Neural progenitor cell (in vitro differentiated cells): ENCODE measurements around the gene MICALL2.

ENCODE experiments used
- EZH2 ChIP-seq: fragments of 200-600 bp; sonication (generic); IDR thresholded peaks from 2 replicates; pipeline ENCODE4 v1.6.1; 2017; ENCODE audit warnings: antibody characterized with exemption, mild to moderate bottlenecking, moderate library complexity
- EZH2phosphoT487 ChIP-seq: fragments of 200-600 bp; sonication (generic); IDR thresholded peaks from 2 replicates; pipeline ENCODE4 v1.6.1; 2017; ENCODE audit warnings: antibody characterized with exemption
- TF ChIP-seq, protein P1 (sequence below): fragments of 200-600 bp; sonication (generic); IDR thresholded peaks from 2 replicates; pipeline ENCODE4 v1.5.1; 2017; ENCODE audit warnings: antibody characterized with exemption, mild to moderate bottlenecking

DNA sequence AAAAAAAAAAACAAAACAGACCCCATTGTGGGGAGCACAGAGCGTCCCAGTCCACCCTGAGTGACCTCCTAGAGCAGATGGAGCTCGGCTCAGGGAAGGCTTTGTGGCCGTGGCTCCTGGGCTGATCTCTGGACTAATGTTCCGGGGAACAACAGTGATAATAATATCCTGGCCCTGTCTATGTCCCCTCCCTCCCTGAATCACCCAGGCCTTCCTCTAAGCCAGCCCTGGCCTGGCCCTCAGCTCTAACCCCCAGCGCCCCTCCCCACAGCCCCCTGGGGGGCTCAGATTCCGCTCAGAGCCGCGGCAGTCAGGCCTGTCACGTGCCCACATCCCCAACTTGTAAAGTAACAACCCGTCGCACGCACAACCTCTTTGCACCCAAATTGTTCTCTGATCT, 48.3 kb downstream of the MICALL2 start:
- TF ChIP-seq, protein P1, sequence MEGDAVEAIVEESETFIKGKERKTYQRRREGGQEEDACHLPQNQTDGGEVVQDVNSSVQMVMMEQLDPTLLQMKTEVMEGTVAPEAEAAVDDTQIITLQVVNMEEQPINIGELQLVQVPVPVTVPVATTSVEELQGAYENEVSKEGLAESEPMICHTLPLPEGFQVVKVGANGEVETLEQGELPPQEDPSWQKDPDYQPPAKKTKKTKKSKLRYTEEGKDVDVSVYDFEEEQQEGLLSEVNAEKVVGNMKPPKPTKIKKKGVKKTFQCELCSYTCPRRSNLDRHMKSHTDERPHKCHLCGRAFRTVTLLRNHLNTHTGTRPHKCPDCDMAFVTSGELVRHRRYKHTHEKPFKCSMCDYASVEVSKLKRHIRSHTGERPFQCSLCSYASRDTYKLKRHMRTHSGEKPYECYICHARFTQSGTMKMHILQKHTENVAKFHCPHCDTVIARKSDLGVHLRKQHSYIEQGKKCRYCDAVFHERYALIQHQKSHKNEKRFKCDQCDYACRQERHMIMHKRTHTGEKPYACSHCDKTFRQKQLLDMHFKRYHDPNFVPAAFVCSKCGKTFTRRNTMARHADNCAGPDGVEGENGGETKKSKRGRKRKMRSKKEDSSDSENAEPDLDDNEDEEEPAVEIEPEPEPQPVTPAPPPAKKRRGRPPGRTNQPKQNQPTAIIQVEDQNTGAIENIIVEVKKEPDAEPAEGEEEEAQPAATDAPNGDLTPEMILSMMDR: no peak
- no peak for TF ChIP-seq EZH2
- TF ChIP-seq EZH2phosphoT487: no peak
